Measurements from ENCODE around the gene AADAC. TPM values are rescaled to one million over a fixed set of nuclear protein-coding genes. Genes with fewer than 3 reads are reported as not detected.

AADAC gene
- total RNA-seq, 1 experiment from 2014 or later: 0.43 TPM

- CTCF ChIA-PET: no interaction called here
- Histone ChIP-seq H3K4me1 (ENCODE audit: insufficient read depth, low read length, poor library complexity, severe bottlenecking) (peaks cover 7% of the 10 kb centered on the region), H3K36me3 (ENCODE audit: insufficient read depth, low read length, poor library complexity, severe bottlenecking) (no peaks in the 10 kb centered on the region), H3K27ac (ENCODE audit: low read depth, low read length, poor library complexity, severe bottlenecking) (no peak overlapping the region), H3K9me3 (ENCODE audit: low read depth, low read length, poor library complexity, severe bottlenecking) (no peaks in the 10 kb centered on the region), H3K4me3 (ENCODE audit: low read depth, low read length, poor library complexity, severe bottlenecking) (no peak overlapping the region), H3K27me3 (replicated peaks; ENCODE audit: insufficient read depth, low read depth, low read length, poor library complexity) (no peaks in the 10 kb centered on the region)
- TF ChIP-seq EZH2 (IDR thresholded peaks at IDR 0.05; ENCODE audit: borderline replicate concordance, low read depth, low read length, poor library complexity, severe bottlenecking) (no peak), CTCF (conservative IDR thresholded peaks at IDR 0.05; ENCODE audit: low read depth, low read length) (no peak)
- no TSS peak for BruUV-seq (replicated peaks)
- POLR2A ChIA-PET (ENCODE audit: low non-redundant PET): no interaction called here
- peak; percentile 31 for DNase-seq (ENCODE audit: low spot score)
- intact Hi-C loops (cut with micrococcal nuclease; ENCODE audit: unreplicated experiment): no loop called here
Measured at GRCh38 chr3:151816091-151816604, 2.2 kb downstream of the AADAC start.

GRCh38 chr3:151817473-151817872, 3.6 kb downstream of the AADAC start:
- intact Hi-C loops (cut with micrococcal nuclease; ENCODE audit: unreplicated experiment): no loop called here
- H3K27ac ChIP-seq (ENCODE audit: low read depth, low read length, poor library complexity, severe bottlenecking): no peak overlapping the region
- ChIA-PET CTCF (no interaction called here), POLR2A (ENCODE audit: low non-redundant PET) (no interaction called here)
- no peak for TF ChIP-seq EZH2 (IDR thresholded peaks at IDR 0.05; ENCODE audit: borderline replicate concordance, low read depth, low read length, poor library complexity, severe bottlenecking)
- no peak for TF ChIP-seq CTCF (conservative IDR thresholded peaks at IDR 0.05; ENCODE audit: low read depth, low read length)
- BruUV-seq (replicated peaks): no TSS peak
- peaks cover 7% of the 10 kb centered on the region for H3K4me1 ChIP-seq (ENCODE audit: insufficient read depth, low read length, poor library complexity, severe bottlenecking)
- H3K36me3 ChIP-seq (ENCODE audit: insufficient read depth, low read length, poor library complexity, severe bottlenecking): no peaks in the 10 kb centered on the region
- H3K27me3 ChIP-seq (replicated peaks; ENCODE audit: insufficient read depth, low read depth, low read length, poor library complexity): no peaks in the 10 kb centered on the region
- H3K4me3 ChIP-seq (ENCODE audit: low read depth, low read length, poor library complexity, severe bottlenecking): no peak overlapping the region
- DNase-seq (ENCODE audit: low spot score): no peak
- no peaks in the 10 kb centered on the region for H3K9me3 ChIP-seq (ENCODE audit: low read depth, low read length, poor library complexity, severe bottlenecking)

- no peak for DNase-seq (ENCODE audit: low spot score)
Measured at GRCh38 chr3:151818361-151818760, 4.4 kb downstream of the AADAC start.

More at GRCh38 chr3:151818361-151818760, 4.4 kb downstream of the AADAC start:
- POLR2A ChIA-PET (ENCODE audit: low non-redundant PET): no interaction called here
- Histone ChIP-seq H3K4me3 (ENCODE audit: low read depth, low read length, poor library complexity, severe bottlenecking) (no peak overlapping the region), H3K27ac (ENCODE audit: low read depth, low read length, poor library complexity, severe bottlenecking) (no peak overlapping the region), H3K36me3 (ENCODE audit: insufficient read depth, low read length, poor library complexity, severe bottlenecking) (no peaks in the 10 kb centered on the region), H3K9me3 (ENCODE audit: low read depth, low read length, poor library complexity, severe bottlenecking) (no peaks in the 10 kb centered on the region), H3K27me3 (replicated peaks; ENCODE audit: insufficient read depth, low read depth, low read length, poor library complexity) (no peaks in the 10 kb centered on the region), H3K4me1 (ENCODE audit: insufficient read depth, low read length, poor library complexity, severe bottlenecking) (peaks cover 7% of the 10 kb centered on the region)
- intact Hi-C loops (cut with micrococcal nuclease; ENCODE audit: unreplicated experiment): no loop called here
- TF ChIP-seq CTCF (conservative IDR thresholded peaks at IDR 0.05; ENCODE audit: low read depth, low read length) (no peak), EZH2 (IDR thresholded peaks at IDR 0.05; ENCODE audit: borderline replicate concordance, low read depth, low read length, poor library complexity, severe bottlenecking) (no peak)
- BruUV-seq (replicated peaks): no TSS peak
- CTCF ChIA-PET: no interaction called here
